H1 (cell line): ENCODE data around the gene ACADM. TPM values are rescaled to one million over a fixed set of nuclear protein-coding genes. Genes with fewer than 3 reads are reported as not detected.

Experiments
- CTCF ChIA-PET: fragments of 300-600 bp; sonication (Branson Sonifier 250); formaldehyde crosslinking; loops from one replicate; lab custom pipeline; 2021; ENCODE audit not compliant: partially characterized antibody; lab: Charles Lee
- POLR2A ChIA-PET: fragments of 300-600 bp; sonication (Branson Sonifier 250); formaldehyde crosslinking; loops from one replicate; lab custom pipeline; 2021; ENCODE audit warnings: inconsistent platforms; ENCODE audit not compliant: partially characterized antibody; lab: Charles Lee
- DNase-seq, 2 experiments: peaks; one replicate each; pipeline versions ENCODE4 v3.0.0 to v3.0.0-alpha.2; 2010 to 2022; ENCODE audit warnings: low spot score in 2 of 2, low read depth in 1 of 2, mixed read lengths in 1 of 2
- FAIRE-seq: peaks from 2 replicates; lab custom pipeline; 2011; peaks lifted over from hg19 to GRCh38; lab: Jason Lieb, UNC
- H2AFZ ChIP-seq: 2 replicates; pipeline ENCODE4 v1.8.1; 2012; ENCODE audit warnings: low read length, inconsistent platforms
- H2AK5ac ChIP-seq: 2 replicates; pipeline ENCODE4 v1.6.1; 2013; ENCODE audit warnings: low read depth, low read length
- H2BK120ac ChIP-seq: replicated peaks from 2 replicates; pipeline ENCODE3; 2013; ENCODE audit warnings: low read depth, low read length, inconsistent platforms
- H2BK12ac ChIP-seq: 2 replicates; pipeline ENCODE4 v1.6.1; 2013; ENCODE audit warnings: low read depth, low read length
- H2BK15ac ChIP-seq: 2 replicates; pipeline ENCODE4 v1.6.1; 2013; ENCODE audit warnings: low read length
- H2BK20ac ChIP-seq: 2 replicates; pipeline ENCODE4 v1.6.1; 2013; ENCODE audit warnings: low read length
- H2BK5ac ChIP-seq: 2 replicates; pipeline ENCODE4 v1.6.1; 2013; ENCODE audit warnings: low read depth, low read length
- H3K14ac ChIP-seq: 2 replicates; pipeline ENCODE4 v1.6.1; 2013; ENCODE audit warnings: inconsistent platforms; ENCODE audit not compliant: insufficient read length
- H3K18ac ChIP-seq: 2 replicates; pipeline ENCODE4 v1.6.1; 2013; ENCODE audit warnings: low read length; ENCODE audit errors: extremely low read depth
- H3K23ac ChIP-seq: 2 replicates; pipeline ENCODE4 v1.6.1; 2013; ENCODE audit warnings: inconsistent platforms; ENCODE audit not compliant: insufficient read length
- H3K23me2 ChIP-seq: 2 replicates; pipeline ENCODE4 v1.6.1; 2013; ENCODE audit warnings: low read depth, low read length
- H3K27ac ChIP-seq: 2 replicates; pipeline ENCODE4 v1.6.1; 2011; ENCODE audit warnings: low read depth, low read length, inconsistent platforms
- H3K27me3 ChIP-seq, 4 experiments: replicated peaks in 1 of 4; 1 replicate in 1 of 4; 2 replicates in 3 of 4; pipeline versions ENCODE4 v1.6.1 to v1.8.1; 2011 to 2013; ENCODE audit warnings: low read length in 3 of 4, mild to moderate bottlenecking in 3 of 4, inconsistent platforms in 2 of 4, mixed read lengths in 2 of 4, moderate library complexity in 1 of 4; ENCODE audit not compliant: control insufficient read depth in 3 of 4, insufficient read depth in 3 of 4; ENCODE audit errors: extremely low read depth in 1 of 4
- H3K36me3 ChIP-seq, 4 experiments: 2 replicates each; pipeline versions ENCODE4 v1.6.1 to v1.8.1; 2011 to 2013; ENCODE audit warnings: mild to moderate bottlenecking in 4 of 4, low read length in 3 of 4, moderate library complexity in 2 of 4, control low read depth in 1 of 4, inconsistent platforms in 1 of 4; ENCODE audit not compliant: insufficient read depth in 4 of 4, control insufficient read depth in 2 of 4
- H3K4ac ChIP-seq: replicated peaks from 2 replicates; pipeline ENCODE3; 2013; ENCODE audit warnings: low read length, low read depth, mixed read lengths, inconsistent platforms; ENCODE audit not compliant: insufficient read length
- H3K4me1 ChIP-seq, 4 experiments: replicated peaks in 1 of 4; 1 replicate in 1 of 4; 2 replicates in 3 of 4; pipeline versions ENCODE4 v1.6.1 to v1.8.1; 2011 to 2013; ENCODE audit warnings: low read length in 3 of 4, inconsistent platforms in 2 of 4, mixed read lengths in 1 of 4; ENCODE audit not compliant: insufficient read depth in 4 of 4, control insufficient read depth in 3 of 4
- H3K4me2 ChIP-seq, 2 experiments: 2 replicates each; pipeline versions ENCODE4 v1.6.1 to v1.8.1; 2011 to 2013; ENCODE audit warnings: low read depth in 2 of 2, low read length in 2 of 2, control low read depth in 1 of 2, inconsistent platforms in 1 of 2, mild to moderate bottlenecking in 1 of 2; ENCODE audit not compliant: insufficient read depth in 1 of 2
- H3K4me3 ChIP-seq, 4 experiments: fragments of 200-600, 300-600 bp in 1 of 4; sonication (generic), shearing (Covaris generic), sonication (Bioruptor Twin) in 1 of 4; 2 replicates each; pipeline versions ENCODE4 v1.5.1 to v1.8.1; 2011 to 2016; ENCODE audit warnings: low read length in 4 of 4, low read depth in 3 of 4, control low read depth in 2 of 4, inconsistent platforms in 2 of 4, mild to moderate bottlenecking in 2 of 4, mixed read lengths in 1 of 4, moderate library complexity in 1 of 4; ENCODE audit not compliant: insufficient read depth in 2 of 4; ENCODE audit errors: extremely low read depth in 1 of 4
- H3K56ac ChIP-seq: replicated peaks from 2 replicates; pipeline ENCODE3; 2013; ENCODE audit warnings: low read depth, mild to moderate bottlenecking, mixed read lengths, low read length, inconsistent platforms; ENCODE audit not compliant: insufficient read length
- H3K79me1 ChIP-seq: 2 replicates; pipeline ENCODE4 v1.6.1; 2013; ENCODE audit warnings: low read depth, low read length, control low read depth
- H3K79me2 ChIP-seq, 2 experiments: 2 replicates each; pipeline versions ENCODE4 v1.6.1 to v1.8.1; 2012 to 2013; ENCODE audit warnings: low read length in 2 of 2, mild to moderate bottlenecking in 2 of 2, inconsistent platforms in 1 of 2; ENCODE audit not compliant: insufficient read depth in 2 of 2, control insufficient read depth in 1 of 2
- H3K9ac ChIP-seq, 4 experiments: replicated peaks in 1 of 4; 1 replicate in 1 of 4; 2 replicates in 3 of 4; pipeline versions ENCODE4 v1.6.1 to v1.8.1; 2011 to 2013; ENCODE audit warnings: low read depth in 3 of 4, low read length in 3 of 4, control low read depth in 2 of 4, mild to moderate bottlenecking in 2 of 4, moderate library complexity in 2 of 4, inconsistent platforms in 1 of 4; ENCODE audit errors: extremely low read depth in 1 of 4
- H3K9me3 ChIP-seq, 2 experiments: 2 replicates each; pipeline versions ENCODE4 v1.6.1 to v1.8.1; 2012 to 2013; ENCODE audit warnings: mild to moderate bottlenecking in 2 of 2, moderate library complexity in 2 of 2, control low read depth in 1 of 2, inconsistent platforms in 1 of 2, low read depth in 1 of 2, low read length in 1 of 2, mixed read lengths in 1 of 2; ENCODE audit not compliant: insufficient read depth in 2 of 2
- H4K20me1 ChIP-seq, 2 experiments: replicated peaks in 1 of 2; 2 replicates each; pipeline versions ENCODE3 to v1.8.1; 2011 to 2013; ENCODE audit warnings: inconsistent platforms in 2 of 2, low read length in 2 of 2, mild to moderate bottlenecking in 1 of 2; ENCODE audit not compliant: insufficient read depth in 2 of 2, control insufficient read depth in 1 of 2
- H4K5ac ChIP-seq: 2 replicates; pipeline ENCODE4 v1.6.1; 2013; ENCODE audit warnings: low read length, low read depth, mixed read lengths, inconsistent platforms; ENCODE audit not compliant: insufficient read length
- H4K8ac ChIP-seq: 2 replicates; pipeline ENCODE4 v1.8.0; 2013; ENCODE audit warnings: mild to moderate bottlenecking, moderate library complexity, low read length, inconsistent platforms; ENCODE audit not compliant: insufficient read depth; ENCODE audit errors: extremely low read depth
- H4K91ac ChIP-seq: replicated peaks from 2 replicates; pipeline ENCODE3; 2013; ENCODE audit warnings: low read length, mixed read lengths, inconsistent platforms; ENCODE audit not compliant: insufficient read length
- BRCA1 ChIP-seq: IDR thresholded peaks from 2 replicates; pipeline ENCODE4 v1.6.1; 2012; ENCODE audit warnings: low read depth, low read length, improper control_type of control experiment
- CREB1 ChIP-seq: IDR thresholded peaks from 2 replicates; pipeline ENCODE4 v1.6.1; 2012; ENCODE audit warnings: inconsistent platforms
- E2F6 ChIP-seq: IDR thresholded peaks from 2 replicates; pipeline ENCODE4 v1.6.1; 2012; ENCODE audit warnings: inconsistent platforms
- EP300 ChIP-seq, 2 experiments: IDR thresholded peaks; 1 replicate in 1 of 2; 2 replicates in 1 of 2; pipeline ENCODE4 v1.6.1; 2011 to 2012; ENCODE audit warnings: low read depth in 2 of 2, low read length in 2 of 2, mild to moderate bottlenecking in 2 of 2, borderline replicate concordance in 1 of 2, inconsistent platforms in 1 of 2, moderate library complexity in 1 of 2
- FOSL1 ChIP-seq: IDR thresholded peaks from 2 replicates; pipeline ENCODE4 v1.6.1; 2011; ENCODE audit warnings: mild to moderate bottlenecking, low read depth, low read length, moderate library complexity; ENCODE audit not compliant: insufficient read depth
- HDAC6 ChIP-seq: IDR thresholded peaks from one replicate; pipeline ENCODE4 v1.7.1; 2012; ENCODE audit warnings: low read depth, mild to moderate bottlenecking, inconsistent platforms, low read length, moderate library complexity
- KDM1A ChIP-seq: fragments of 200-600, 300-600 bp; sonication (generic); IDR thresholded peaks from 2 replicates; pipeline ENCODE4 v1.7.1; 2016; ENCODE audit warnings: mild to moderate bottlenecking, low read length, borderline replicate concordance
- NANOG ChIP-seq: IDR thresholded peaks from 2 replicates; pipeline ENCODE4 v1.6.1; 2011; ENCODE audit warnings: low read length, low read depth, mild to moderate bottlenecking, inconsistent platforms; ENCODE audit not compliant: insufficient read depth, poor library complexity, severe bottlenecking
- RFX5 ChIP-seq: IDR thresholded peaks from 2 replicates; pipeline ENCODE4 v1.6.1; 2011; ENCODE audit warnings: low read depth, low read length, improper control_type of control experiment, borderline replicate concordance
- SIN3A ChIP-seq, 2 experiments: IDR thresholded peaks in 1 of 2; conservative IDR thresholded peaks in 1 of 2; 2 replicates each; pipeline ENCODE4 v1.6.1; 2011 to 2012; ENCODE audit warnings: low read length in 2 of 2, improper control_type of control experiment in 1 of 2, low read depth in 1 of 2, mild to moderate bottlenecking in 1 of 2
- SP4 ChIP-seq: IDR thresholded peaks from 2 replicates; pipeline ENCODE4 v1.6.1; 2012; ENCODE audit warnings: low read length, inconsistent platforms
- ZNF274 ChIP-seq: IDR thresholded peaks from 2 replicates; pipeline ENCODE4 v1.7.0; 2012; ENCODE audit warnings: low read length, borderline replicate concordance; ENCODE audit errors: extremely low read depth
- WGBS, 2 experiments: shearing (Covaris generic) in 1 of 2; methylation state at CpG; one replicate each; pipeline versions ENCODE4 v1.1.6 to v1.1.7; 2013 to 2015; ENCODE audit warnings: low lambda C conversion rate in 2 of 2, mixed read lengths in 2 of 2, inconsistent platforms in 1 of 2, low coverage in 1 of 2, missing lambda C conversion rate in 1 of 2; ENCODE audit not compliant: insufficient replicate concordance in 2 of 2, insufficient coverage in 1 of 2, insufficient read length in 1 of 2; ENCODE audit errors: extremely low coverage in 1 of 2, missing lambda C conversion rate in 1 of 2; 5-methylcytosine and 5-hydroxymethylcytosine counted together
- polyA plus RNA-seq, 7 experiments: library from polyadenylated mRNA; depleted of rRNA in 3 of 7; stranded (reverse) in 5 of 7; unstranded in 2 of 7; fragments of >200 nt in 5 of 7; fragments of 200-250 nt in 2 of 7; gene quantifications; 1 replicate in 5 of 7; 2 replicates in 1 of 7; 4 replicates in 1 of 7; pipeline versions ENCODE4 v1.2.1 to v1.2.3, GENCODE V29; 2011 to 2013; ENCODE audit warnings: missing spikeins in 2 of 7, mixed read lengths in 2 of 7
- total RNA-seq: library from RNA; stranded (reverse); fragmentation: NEBNext Ultra II Directional; extraction: Animal tissue kit (Norgen Biotek cat#: 25700); gene quantifications from 2 replicates; pipeline ENCODE4 v1.2.1, GENCODE V29; 2021

Gene ACADM
- total and polyA plus RNA-seq, 2 of the 8 experiments (the other 6 are each of a cell fraction or from before 2014, with no cell fraction given): 14.3 to 40.0 TPM

GRCh38 chr1:75725266-75725665, 757 bp downstream of the ACADM start:
- peak overlapping the region; percentile 63 to 91 (median 85) for H3K4me3 ChIP-seq
- no peak overlapping the region for H4K8ac ChIP-seq
- no peak overlapping the region for H2BK120ac ChIP-seq
- H4K20me1 ChIP-seq: peaks cover 0 to 2% of the 10 kb centered on the region in 2 experiments
- no peaks in the 10 kb centered on the region for H3K27me3 ChIP-seq
- WGBS, 2 experiments: 33% methylated on average over 1 of the region's 1 CpG; no CpG with 5 or more reads in 1 of the 2 experiments
- H3K36me3 ChIP-seq: no peaks in the 10 kb centered on the region; a peak in 1 of 8 replicates
- H3K14ac ChIP-seq: no peak overlapping the region
- H2BK5ac ChIP-seq: no peak overlapping the region
- ChIA-PET CTCF (interaction anchor here (1.0 to 1.3 kb wide), 3 partner anchors 53 to 111 kb away, joined by 3 to 8 read pairs (median 3); no protein-coding TSS in a partner anchor), POLR2A (interaction anchor here (1.3 to 1.7 kb wide), 4 partner anchors 52 to 67 kb away, joined by 4 to 8 read pairs (median 4); partner anchors contain the start of gene RABGGTB)
- no peak overlapping the region for H2AFZ ChIP-seq
- H3K23me2 ChIP-seq: peaks cover 2% of the 10 kb centered on the region; the same call in 1 of the 2 replicates
- H3K4me1 ChIP-seq: peaks cover 0 to 10% (median 7%) of the 10 kb centered on the region in 4 experiments; a peak in 4 of 7 replicates
- FAIRE-seq (no peak), DNase-seq (no peak)
- no peak overlapping the region for H3K4ac ChIP-seq
- no peak overlapping the region for H2AK5ac ChIP-seq
- no peak overlapping the region for H2BK12ac ChIP-seq
- H3K9me3 ChIP-seq: no peaks in the 10 kb centered on the region
- H3K79me2 ChIP-seq: peaks cover 0 to 40% of the 10 kb centered on the region in 2 experiments; a peak in 2 of 4 replicates
- H3K18ac ChIP-seq: no peak overlapping the region
- peak overlapping the region in 1 of 4 experiments; percentile 10; a peak in 1 of 7 replicates for H3K9ac ChIP-seq
- H4K5ac ChIP-seq: no peak overlapping the region
- no peak overlapping the region for H2BK20ac ChIP-seq
- no peak overlapping the region for H3K27ac ChIP-seq
- no peaks in the 10 kb centered on the region; the same call in 1 of the 2 replicates for H3K79me1 ChIP-seq
- H4K91ac ChIP-seq: no peak overlapping the region
- H3K56ac ChIP-seq: no peak overlapping the region
- H2BK15ac ChIP-seq: no peak overlapping the region
- no peak overlapping the region for H3K23ac ChIP-seq
- peak overlapping the region; percentile 58 to 69 for H3K4me2 ChIP-seq
- TF ChIP-seq BRCA1 (no peak), FOSL1 (no peak), KDM1A (no peak), HDAC6 (no peak), E2F6 (no peak), SIN3A (conservative IDR thresholded peaks at IDR 0.05 in 1 of 2, IDR thresholded peaks at IDR 0.05 in 1 of 2; ENCODE audit: low read depth in 1 of 2, low read length in 2 of 2) (no peak), SP4 (no peak), ZNF274 (no peak), RFX5 (no peak), NANOG (no peak), CREB1 (no peak), EP300 (IDR thresholded peaks at IDR 0.05; ENCODE audit: borderline replicate concordance in 1 of 2, low read depth in 2 of 2, low read length in 2 of 2) (no peak)
